Right renal cortex interstitium (tissue), 3 donors: ENCODE data around the gene ATXN1. TPM values are rescaled to one million over a fixed set of nuclear protein-coding genes. Genes with fewer than 3 reads are reported as not detected.
"Not testable (repeated sequence)": the region's sequence is repeated elsewhere in the genome, so short reads cannot be mapped to it uniquely, and the experiment has no call there.

ENCODE experiments used
- DNase-seq, 3 donors: peaks; one replicate each; pipeline ENCODE4 v3.0.0-alpha.2; 2013; ENCODE audit warnings: low read depth in 3 of 3, low spot score in 2 of 3
- polyA plus RNA-seq, 3 donors: library from polyadenylated mRNA; unstranded; fragments of 120-200 nt; gene quantifications; one replicate each; pipeline ENCODE4 v1.2.1, GENCODE V29; 2013; ENCODE audit not compliant: insufficient read length in 3 of 3

ATXN1 gene
- 10 to 100 TPM; 17.5 to 19.4 (median 19.4) TPM for polyA plus RNA-seq

- peak in 1 of 3 donors; percentile 67 for DNase-seq
Observed at GRCh38 chr6:16760516-16761470, at the start of gene ATXN1. TSS of gene ATXN1 (minus strand) at chr6:16761460.

- DNase-seq: no peak
Observed at GRCh38 chr6:16810411-16810810, 49.2 kb upstream of the ATXN1 start.

- DNase-seq: no peak
Observed at GRCh38 chr6:16809753-16810358, 48.6 kb upstream of the ATXN1 start.

- no peak for DNase-seq
Observed at GRCh38 chr6:16807956-16808355, 46.7 kb upstream of the ATXN1 start.

GRCh38 chr6:16806363-16806762 lies 45.1 kb upstream of the ATXN1 start:
- no peak for DNase-seq

- DNase-seq: no peak
Observed at GRCh38 chr6:16805243-16805950, 44.1 kb upstream of the ATXN1 start.

GRCh38 chr6:16804546-16805242 lies 43.4 kb upstream of the ATXN1 start:
- DNase-seq: no peak

GRCh38 chr6:16803294-16804200 lies 42.3 kb upstream of the ATXN1 start:
- DNase-seq: peak; percentile 67 to 78 (median 76)

GRCh38 chr6:16802071-16802470 lies 40.8 kb upstream of the ATXN1 start:
- no peak for DNase-seq

- no peak for DNase-seq
Observed at GRCh38 chr6:16800942-16801341, 39.7 kb upstream of the ATXN1 start.

- no peak for DNase-seq
Observed at GRCh38 chr6:16800341-16800740, 39.1 kb upstream of the ATXN1 start.

- no peak for DNase-seq
Observed at GRCh38 chr6:16799279-16800193, 38.3 kb upstream of the ATXN1 start.

- no peak for DNase-seq
Observed at GRCh38 chr6:16793828-16794412, 32.7 kb upstream of the ATXN1 start.

- DNase-seq: no peak
Observed at GRCh38 chr6:16789329-16790038, 28.2 kb upstream of the ATXN1 start.

- no peak for DNase-seq
Observed at GRCh38 chr6:16787128-16787682, 25.9 kb upstream of the ATXN1 start.

GRCh38 chr6:16785496-16785895 lies 24.2 kb upstream of the ATXN1 start:
- no peak for DNase-seq

GRCh38 chr6:16784957-16785356 lies 23.7 kb upstream of the ATXN1 start:
- DNase-seq: not testable (repeated sequence)
